ENCODE measurements around the gene ZHX3.
"Not testable (repeated sequence)": the region's sequence is repeated elsewhere in the genome, so short reads cannot be mapped to it uniquely, and the experiment has no call there.

Gene ZHX3

GRCh38 chr20:41134362-41135186 is 183.0 kb downstream of the ZHX3 start:
- DNase-seq (ENCODE audit: low spot score) = no peak

- DNase-seq (ENCODE audit: low spot score) = peak; percentile 39
Observed at GRCh38 chr20:41133709-41134361, 183.7 kb downstream of the ZHX3 start.

DNA sequence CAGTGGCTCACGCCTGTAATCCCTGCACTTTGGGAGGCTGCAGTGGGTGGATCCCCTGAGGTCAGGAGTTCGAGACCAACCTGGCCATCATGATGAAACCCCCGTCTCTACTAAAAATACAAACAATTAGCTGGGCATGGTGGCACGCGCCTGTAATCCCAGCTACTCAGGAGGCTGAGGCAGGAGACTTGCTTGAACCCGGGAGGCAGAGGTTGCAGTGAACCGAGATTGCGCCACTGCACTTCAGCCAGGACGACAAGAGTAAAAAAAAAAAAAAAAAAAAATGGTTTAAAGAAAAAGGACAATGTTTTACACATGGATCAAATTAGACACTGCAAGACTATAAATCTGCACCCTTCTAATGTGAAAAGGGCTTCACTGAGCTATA is 185.1 kb downstream of the ZHX3 start:
- DNase-seq (ENCODE audit: low spot score) = not testable (repeated sequence)

DNA sequence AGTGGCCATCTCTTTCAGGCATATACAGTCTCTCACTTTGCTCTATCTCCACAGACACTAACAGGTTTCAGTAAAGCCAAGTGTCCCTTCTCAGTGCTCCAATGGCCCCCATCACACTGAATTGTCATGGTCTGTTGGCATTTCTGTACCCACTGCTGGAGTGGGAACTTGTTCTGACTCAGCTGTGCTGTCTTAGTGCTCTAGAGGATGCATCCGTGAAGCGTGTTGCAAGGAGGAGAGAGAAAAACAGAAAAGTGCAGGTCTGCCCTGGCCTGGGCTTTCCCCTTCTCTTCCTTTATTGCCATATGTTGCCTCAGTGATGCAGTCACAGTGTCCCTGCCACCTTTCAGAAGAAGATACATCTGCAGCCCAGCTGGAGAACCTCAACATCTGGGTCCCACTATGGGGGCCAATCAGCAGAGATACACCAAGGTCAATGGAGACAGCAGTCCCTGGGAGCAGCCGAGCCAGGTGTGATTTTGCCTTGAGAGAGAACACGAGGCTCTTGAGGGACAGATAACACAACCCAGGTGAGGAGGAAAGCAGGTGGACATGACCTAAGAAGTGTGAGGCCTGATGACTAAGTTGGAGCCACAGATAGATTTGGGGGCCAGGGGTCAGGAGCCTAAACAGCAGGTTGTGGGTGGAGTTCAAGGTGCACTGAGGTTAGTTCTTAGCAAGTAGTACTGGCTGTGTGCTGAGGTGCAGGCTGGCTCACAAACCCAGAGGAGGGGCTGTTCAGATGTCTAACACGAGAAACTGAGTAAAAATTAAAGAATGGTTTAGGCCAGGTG is 185.7 kb downstream of the ZHX3 start:
- DNase-seq (ENCODE audit: low spot score) = no peak
